Measurements from ENCODE around the gene TSGA10IP. TPM values are rescaled to one million over a fixed set of nuclear protein-coding genes. Genes with fewer than 3 reads are reported as not detected.
A peak's percentile ranks its signal among the peaks of the same experiment; 100 is the strongest.

Gene TSGA10IP
- total RNA-seq, 1 experiment from 2014 or later, result not detected

GRCh38 chr11:65903068-65903481 is 42.2 kb upstream of the TSGA10IP start (continued):
- TF ChIP-seq CTCF (IDR thresholded peaks at IDR 0.05 in 2 of 3, conservative IDR thresholded peaks at IDR 0.05 in 1 of 3; ENCODE audit: borderline replicate concordance in 1 of 3, insufficient read depth in 1 of 3, low read depth in 2 of 3, low read length in 2 of 3) (no peak), SP1 (IDR thresholded peaks at IDR 0.05; ENCODE audit: low read depth) (no peak), POLR2A (IDR thresholded peaks at IDR 0.05; ENCODE audit: borderline replicate concordance, extremely low read depth, insufficient read depth, insufficient read length) (no peak)
- TF ChIP-seq, protein P1, sequence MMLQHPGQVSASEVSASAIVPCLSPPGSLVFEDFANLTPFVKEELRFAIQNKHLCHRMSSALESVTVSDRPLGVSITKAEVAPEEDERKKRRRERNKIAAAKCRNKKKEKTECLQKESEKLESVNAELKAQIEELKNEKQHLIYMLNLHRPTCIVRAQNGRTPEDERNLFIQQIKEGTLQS (IDR thresholded peaks at IDR 0.05), result no peak

DNA sequence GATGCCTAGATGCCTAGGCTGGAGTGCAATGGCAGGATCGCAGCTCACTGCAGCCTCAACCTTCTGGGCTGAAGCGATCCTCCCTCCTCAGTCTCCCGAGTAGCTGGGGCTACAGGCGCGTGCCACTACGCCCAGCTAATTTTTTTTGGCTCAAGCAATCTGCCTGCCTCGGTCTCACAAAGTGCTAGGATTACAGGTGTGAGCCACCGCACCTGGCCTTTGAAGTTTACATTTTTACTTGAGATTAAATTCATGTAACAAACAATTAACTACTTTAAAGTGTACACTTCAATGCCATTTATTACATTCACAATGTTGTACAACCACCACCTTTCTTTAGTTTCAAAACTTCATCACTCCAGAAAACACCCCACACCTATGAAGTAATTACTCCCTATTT is 41.6 kb upstream of the TSGA10IP start:
- Histone ChIP-seq H3K4me3 (replicated peaks in 1 of 2; ENCODE audit: low read depth in 1 of 2, low read length in 2 of 2) (peak overlapping the region in 1 of 2 experiments; percentile 25; a peak in 3 of 4 replicates), H3K36me3 (ENCODE audit: control insufficient read depth in 1 of 2, insufficient read depth in 2 of 2, low read length in 2 of 2) (peaks cover 0 to 9% of the 10 kb centered on the region in 2 experiments; a peak in 1 of 4 replicates), H4K20me1 (ENCODE audit: insufficient read depth) (no peaks in the 10 kb centered on the region), H3K4me2 (ENCODE audit: low read length) (peak overlapping the region; percentile 71), H3K79me2 (ENCODE audit: insufficient read depth, low read length) (peaks cover 23% of the 10 kb centered on the region), H3K27me3 (ENCODE audit: insufficient read depth, low read length) (no peaks in the 10 kb centered on the region), H2AFZ (ENCODE audit: low read depth, low read length, poor library complexity, severe bottlenecking) (no peak overlapping the region), H3K9me2 (ENCODE audit: insufficient read depth) (no peaks in the 10 kb centered on the region), H3K4me1 (ENCODE audit: control insufficient read depth in 1 of 2, insufficient read depth in 2 of 2, low read length in 2 of 2) (peaks cover 44 to 82% of the 10 kb centered on the region in 2 experiments), H3K9me3 (ENCODE audit: control insufficient read depth in 1 of 2, insufficient read depth in 1 of 2, low read depth in 1 of 2, low read length in 2 of 2) (no peaks in the 10 kb centered on the region), H3K9ac (ENCODE audit: low read length) (peak overlapping the region; percentile 99), H3K27ac (ENCODE audit: low read depth, low read length) (peak overlapping the region; percentile 86)
- TF ChIP-seq EGR1 (IDR thresholded peaks at IDR 0.05; ENCODE audit: low read depth), result no peak
- peak; percentile 40 for TF ChIP-seq TCF7L2 (IDR thresholded peaks at IDR 0.05; ENCODE audit: borderline replicate concordance, extremely low read depth, insufficient read depth, insufficient read length)
- no TSS peak for BruUV-seq (replicated peaks)
- CTCF ChIA-PET, result interaction anchor here (1.3 to 1.6 kb wide), 3 partner anchors 13 to 19 kb away, joined by 3 to 4 read pairs (median 4); partner anchors contain the start of genes CCDC85B and FIBP
- intact Hi-C loops (cut with micrococcal nuclease), result no loop called here
- DNase-seq (ENCODE audit: low read depth, low spot score), result no peak
- POLR2A ChIA-PET, result interaction anchor here (0.7 to 10.9 kb wide), 5 partner anchors 11 to 481 kb away, joined by 3 to 124 read pairs (median 5); partner anchors contain the start of genes CCDC85B, FIBP and NEAT1
- RAD21 ChIA-PET (ENCODE audit: low non-redundant PET in 1 of 2, low total read pairs in 2 of 2, uncharacterized antibody in 2 of 2, unreplicated experiment in 2 of 2), result interaction anchor here in 1 of 2 experiments (1.0 kb wide), 1 partner anchor 13 kb away, joined by 3 read pairs; the partner anchor contains the start of gene CCDC85B
- ATAC-seq, result no peak
